HepG2 (cell line): Measurements from ENCODE around the gene PFDN5. TPM values are rescaled to one million over a fixed set of nuclear protein-coding genes. Genes with fewer than 3 reads are reported as not detected.

ENCODE experiments used
- CBFB ChIP-seq: sonication (generic); formaldehyde crosslinking; IDR thresholded peaks from 2 replicates; pipeline ENCODE4 v1.4.0; 2020; ENCODE audit warnings: missing genetic modification reagents
- HNF1A ChIP-seq, 2 experiments: sonication (generic) in 1 of 2; formaldehyde crosslinking in 1 of 2; IDR thresholded peaks; 2 replicates each; pipeline versions ENCODE4 v1.4.0 to v1.6.1; 2016 to 2020; ENCODE audit warnings: borderline replicate concordance in 1 of 2, low read depth in 1 of 2, mild to moderate bottlenecking in 1 of 2, missing genetic modification reagents in 1 of 2
- KLF12 ChIP-seq: sonication (generic); formaldehyde crosslinking; IDR thresholded peaks from 2 replicates; pipeline ENCODE4 v1.4.0; 2020; ENCODE audit warnings: missing genetic modification reagents, borderline replicate concordance
- MXD3 ChIP-seq: IDR thresholded peaks from 2 replicates; pipeline ENCODE4 v1.6.1; 2016; ENCODE audit warnings: mild to moderate bottlenecking, missing biosample characterization, missing genetic modification reagents
- MYPOP ChIP-seq: sonication (generic); formaldehyde crosslinking; IDR thresholded peaks from 2 replicates; pipeline ENCODE4 v1.8.1; 2023; ENCODE audit warnings: mild to moderate bottlenecking, moderate library complexity, missing genetic modification reagents
- PAXIP1 ChIP-seq: sonication (generic); formaldehyde crosslinking; conservative IDR thresholded peaks from 2 replicates; pipeline ENCODE4 v1.4.0; 2020; ENCODE audit warnings: mild to moderate bottlenecking, missing genetic modification reagents, moderate library complexity
- PRDM10 ChIP-seq: sonication (generic); formaldehyde crosslinking; IDR thresholded peaks from 2 replicates; pipeline ENCODE4 v1.4.0; 2020; ENCODE audit warnings: low read depth, missing genetic modification reagents
- SIN3A ChIP-seq: IDR thresholded peaks from 2 replicates; pipeline ENCODE4 v1.6.1; 2011; ENCODE audit warnings: low read depth, mild to moderate bottlenecking, control low read depth, low read length, borderline replicate concordance
- YEATS4 ChIP-seq: sonication (generic); formaldehyde crosslinking; IDR thresholded peaks from 2 replicates; pipeline ENCODE4 v1.4.0; 2020; ENCODE audit warnings: missing genetic modification reagents, borderline replicate concordance
- ZNF207 ChIP-seq: fragments of 450-650 bp; IDR thresholded peaks from 2 replicates; pipeline ENCODE4 v1.6.1; 2016; ENCODE audit warnings: antibody characterized with exemption, borderline replicate concordance
- ZNF232 ChIP-seq: sonication (generic); formaldehyde crosslinking; IDR thresholded peaks from 2 replicates; pipeline ENCODE4 v1.4.0; 2020; ENCODE audit warnings: missing genetic modification reagents, borderline replicate concordance
- ZNF614 ChIP-seq: IDR thresholded peaks from 2 replicates; pipeline ENCODE4 v1.6.1; 2018; ENCODE audit warnings: missing biosample characterization, missing genetic modification reagents, inconsistent platforms, borderline replicate concordance
- ZNF782 ChIP-seq: sonication (generic); formaldehyde crosslinking; IDR thresholded peaks from 2 replicates; pipeline ENCODE4 v1.4.0; 2020; ENCODE audit warnings: missing genetic modification reagents, mild to moderate bottlenecking, borderline replicate concordance
- polyA plus RNA-seq, 8 experiments: library from polyadenylated mRNA; depleted of rRNA in 3 of 8; stranded (reverse) in 7 of 8; unstranded in 1 of 8; fragments of >200 nt; fragmentation: Illumina TruSeq in 4 of 8; extraction: Trizol in 4 of 8; gene quantifications; 2 replicates each; pipeline versions ENCODE4 v1.2.1 to v1.2.3, GENCODE V29; 2011 to 2016; ENCODE audit warnings: low read depth in 4 of 8, missing spikeins in 1 of 8, mixed read lengths in 1 of 8; ENCODE audit not compliant: insufficient read depth in 1 of 8
- total RNA-seq, 5 experiments: library from RNA; depleted of rRNA; stranded (reverse); fragments of >200 nt; fragmentation: Illumina TruSeq; extraction: Trizol; gene quantifications; 2 replicates each; pipeline ENCODE4 v1.2.3, GENCODE V29; 2016; ENCODE audit warnings: low read depth in 1 of 5

PFDN5 gene
- total and polyA plus RNA-seq, 2 of the 13 experiments (the other 11 are each of a cell fraction or from before 2014, with no cell fraction given) = 449 to 462 TPM

GRCh38 chr12:53295070-53295890 is at the start of gene PFDN5 (continued):
- TF ChIP-seq PAXIP1 (CRISPR knock-in tag) (peak; percentile 33; the same call in 1 of the 2 replicates), HNF1A (IDR thresholded peaks at IDR 0.05; ENCODE audit: low read depth) (no peak), HNF1A (CRISPR knock-in tag; IDR thresholded peaks at IDR 0.05; ENCODE audit: borderline replicate concordance) (peak; percentile 22; the same call in 1 of the 2 replicates), CBFB (CRISPR knock-in tag) (peak; percentile 61; the same call in 1 of the 2 replicates), KLF12 (CRISPR knock-in tag) (peak; percentile 78; the same call in 1 of the 2 replicates), ZNF232 (CRISPR knock-in tag) (peak; percentile 69; the same call in 1 of the 2 replicates), MXD3 (CRISPR knock-in tag) (peak; percentile 67), ZNF782 (CRISPR knock-in tag) (peak; percentile 33; the same call in 1 of the 2 replicates), PRDM10 (CRISPR knock-in tag) (peak; percentile 72; the same call in 1 of the 2 replicates), YEATS4 (CRISPR knock-in tag) (peak; percentile 94), ZNF207 (no peak), MYPOP (CRISPR knock-in tag) (peak; percentile 72; the same call in 1 of the 2 replicates), ZNF614 (CRISPR knock-in tag) (peak; percentile 80; the same call in 1 of the 2 replicates), SIN3A (peak; percentile 80; the same call in 1 of the 2 replicates)
